ENCODE data around the gene GPRIN2.

GPRIN2 gene

DNA sequence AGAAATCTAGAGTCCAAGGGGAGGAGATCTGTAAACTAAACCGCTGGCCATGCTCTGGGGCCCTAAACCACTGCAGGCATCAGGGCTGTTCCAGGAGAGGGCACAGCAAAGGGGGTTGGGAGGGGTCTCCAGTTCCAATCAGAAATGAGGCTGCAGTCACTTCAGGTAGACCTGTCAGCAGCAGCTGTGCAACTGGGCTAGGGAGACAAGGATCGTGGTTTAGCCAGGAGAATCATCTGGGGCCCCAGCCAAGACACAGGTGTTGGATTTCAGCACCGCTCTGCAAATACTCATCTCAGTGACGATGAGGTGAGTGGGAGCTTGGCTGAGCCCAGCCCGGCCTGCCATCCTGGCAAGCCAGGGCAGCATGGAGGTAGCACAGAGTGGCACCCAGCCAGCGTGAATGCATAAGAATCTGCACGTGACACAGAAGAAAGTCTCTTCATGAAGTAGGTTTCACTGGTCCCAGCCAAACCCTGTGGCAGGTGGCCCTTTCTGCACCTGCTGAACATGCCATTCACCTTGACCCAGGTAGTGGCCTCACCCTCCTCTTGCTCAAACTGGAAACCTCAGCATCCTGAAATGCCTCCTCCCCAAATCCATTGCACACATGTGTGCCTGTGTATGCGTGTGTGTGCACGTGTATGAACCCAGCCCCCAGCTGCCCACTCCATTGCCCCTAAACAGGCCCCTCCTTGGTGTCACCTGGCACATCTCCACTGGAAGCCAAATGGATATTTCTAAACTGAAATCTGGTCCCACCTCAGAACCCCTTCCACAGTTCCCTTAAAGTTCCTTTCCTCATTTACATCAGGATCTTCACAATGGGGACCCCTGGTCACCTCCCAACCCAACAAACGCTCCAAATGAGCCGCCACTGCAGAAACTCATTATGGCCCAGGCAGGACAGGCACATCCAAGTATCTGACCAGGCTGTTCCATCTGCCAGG is 9.6 kb downstream of the GPRIN2 start:
- 0 out of 2 replicates have a peak, but pooled peaks cover 3% of the 10 kb centered on the region for H3K27me3 ChIP-seq (ENCODE audit: control insufficient read depth, insufficient read depth, low read length)
- H3K36me3 ChIP-seq (ENCODE audit: control insufficient read depth, insufficient read depth, low read length): peaks cover 20% of the 10 kb centered on the region
- no peak overlapping the region for H3K27ac ChIP-seq (ENCODE audit: low read depth, low read length)
- no peaks in the 10 kb centered on the region for H3K9me3 ChIP-seq (ENCODE audit: control insufficient read depth, insufficient read depth, low read depth, low read length)
- H3K9ac ChIP-seq (ENCODE audit: low read length): no peak overlapping the region
- no peak overlapping the region for H3K4me3 ChIP-seq (ENCODE audit: low read depth, low read length)
- peaks cover 21% of the 10 kb centered on the region for H3K4me1 ChIP-seq (ENCODE audit: control insufficient read depth, insufficient read depth, low read length)

DNA sequence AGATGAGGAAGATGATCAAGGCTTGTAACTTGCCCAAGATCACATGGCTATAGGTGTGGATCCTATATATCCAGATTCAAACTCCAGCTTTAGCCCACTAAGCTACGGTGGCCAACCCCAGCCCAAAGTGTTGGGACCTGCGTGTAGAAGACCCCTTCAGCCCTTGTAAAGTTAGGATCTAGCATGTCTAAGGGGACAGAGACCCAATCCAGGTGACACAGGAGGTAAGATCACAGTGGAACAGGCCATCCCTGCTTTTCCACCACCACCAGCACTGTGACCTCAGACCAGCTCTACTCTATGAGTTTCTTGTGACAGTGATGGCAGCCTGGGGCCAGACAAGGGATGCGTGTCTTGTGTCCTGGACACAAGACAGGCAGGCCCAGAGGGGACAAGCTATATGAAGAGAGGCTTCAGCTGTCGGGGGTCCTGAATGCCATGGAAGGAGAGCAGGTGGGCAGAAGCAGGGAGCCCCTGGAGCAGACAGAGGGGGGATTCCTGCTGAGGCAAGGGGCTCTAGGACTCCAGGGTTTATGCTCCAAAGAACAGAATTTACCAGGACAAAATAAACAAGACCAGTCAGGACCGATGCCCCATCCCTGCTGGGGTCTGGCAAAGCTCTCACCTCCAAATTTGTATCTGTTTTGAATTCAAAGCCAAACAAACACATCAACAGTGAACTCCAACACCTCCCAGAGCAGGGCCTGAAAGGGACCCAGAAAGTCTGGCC is 10.4 kb downstream of the GPRIN2 start:
- H3K36me3 ChIP-seq (ENCODE audit: control insufficient read depth, insufficient read depth, low read length): peaks cover 14% of the 10 kb centered on the region
- H3K4me1 ChIP-seq (ENCODE audit: control insufficient read depth, insufficient read depth, low read length): peaks cover 23% of the 10 kb centered on the region
- H3K9me3 ChIP-seq (ENCODE audit: control insufficient read depth, insufficient read depth, low read depth, low read length): no peaks in the 10 kb centered on the region
- no peak overlapping the region for H3K4me3 ChIP-seq (ENCODE audit: low read depth, low read length)
- H3K27me3 ChIP-seq (ENCODE audit: control insufficient read depth, insufficient read depth, low read length): 0 out of 2 replicates have a peak, but pooled peaks cover 3% of the 10 kb centered on the region
- H3K27ac ChIP-seq (ENCODE audit: low read depth, low read length): no peak overlapping the region
- no peak overlapping the region for H3K9ac ChIP-seq (ENCODE audit: low read length)

DNA sequence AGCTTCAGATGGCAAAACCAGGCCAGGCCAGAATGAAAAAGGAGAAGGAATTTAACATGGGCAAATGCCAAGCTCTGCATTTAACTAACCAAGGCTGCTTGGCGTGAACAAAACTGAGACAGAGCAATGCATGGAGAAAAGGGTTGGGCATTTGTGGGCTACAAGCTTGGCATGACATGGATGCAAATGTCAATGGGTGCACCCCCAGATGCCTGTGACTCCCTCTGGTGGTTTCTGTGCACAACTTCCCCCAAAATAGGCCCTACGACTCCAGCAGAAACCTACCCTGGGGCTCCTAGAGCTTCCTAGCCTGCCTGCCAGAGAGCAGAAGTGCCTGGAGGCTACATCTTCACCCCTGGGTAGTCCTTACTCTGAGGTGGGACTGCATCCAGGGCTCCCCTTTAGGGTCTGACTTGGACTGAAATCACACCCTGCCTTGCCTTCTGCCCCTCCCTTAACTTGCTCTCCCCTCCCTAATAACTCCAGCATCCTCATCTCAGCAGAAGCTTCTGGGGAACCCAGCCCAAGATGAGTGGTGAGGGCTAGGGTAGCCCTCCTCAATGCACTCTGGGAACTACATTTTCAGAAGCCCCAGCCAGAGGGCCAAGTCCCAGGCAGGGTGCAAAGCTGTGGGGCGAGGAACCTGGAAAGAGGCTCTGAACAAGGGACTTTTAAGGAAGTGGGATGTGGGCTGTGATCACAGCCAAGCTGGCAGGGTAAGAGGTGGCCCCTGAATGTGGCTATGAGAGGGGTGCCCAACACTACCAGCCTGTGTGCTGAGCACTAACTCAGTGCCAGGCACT is 11.3 kb downstream of the GPRIN2 start:
- peaks cover 27% of the 10 kb centered on the region for H3K4me1 ChIP-seq (ENCODE audit: control insufficient read depth, insufficient read depth, low read length)
- no peak overlapping the region for H3K27ac ChIP-seq (ENCODE audit: low read depth, low read length)
- no peak overlapping the region for H3K4me3 ChIP-seq (ENCODE audit: low read depth, low read length)
- no peaks in the 10 kb centered on the region for H3K9me3 ChIP-seq (ENCODE audit: control insufficient read depth, insufficient read depth, low read depth, low read length)
- H3K36me3 ChIP-seq (ENCODE audit: control insufficient read depth, insufficient read depth, low read length): peaks cover 8% of the 10 kb centered on the region
- H3K27me3 ChIP-seq (ENCODE audit: control insufficient read depth, insufficient read depth, low read length): peaks cover 11% of the 10 kb centered on the region
- no peak overlapping the region for H3K9ac ChIP-seq (ENCODE audit: low read length)

DNA sequence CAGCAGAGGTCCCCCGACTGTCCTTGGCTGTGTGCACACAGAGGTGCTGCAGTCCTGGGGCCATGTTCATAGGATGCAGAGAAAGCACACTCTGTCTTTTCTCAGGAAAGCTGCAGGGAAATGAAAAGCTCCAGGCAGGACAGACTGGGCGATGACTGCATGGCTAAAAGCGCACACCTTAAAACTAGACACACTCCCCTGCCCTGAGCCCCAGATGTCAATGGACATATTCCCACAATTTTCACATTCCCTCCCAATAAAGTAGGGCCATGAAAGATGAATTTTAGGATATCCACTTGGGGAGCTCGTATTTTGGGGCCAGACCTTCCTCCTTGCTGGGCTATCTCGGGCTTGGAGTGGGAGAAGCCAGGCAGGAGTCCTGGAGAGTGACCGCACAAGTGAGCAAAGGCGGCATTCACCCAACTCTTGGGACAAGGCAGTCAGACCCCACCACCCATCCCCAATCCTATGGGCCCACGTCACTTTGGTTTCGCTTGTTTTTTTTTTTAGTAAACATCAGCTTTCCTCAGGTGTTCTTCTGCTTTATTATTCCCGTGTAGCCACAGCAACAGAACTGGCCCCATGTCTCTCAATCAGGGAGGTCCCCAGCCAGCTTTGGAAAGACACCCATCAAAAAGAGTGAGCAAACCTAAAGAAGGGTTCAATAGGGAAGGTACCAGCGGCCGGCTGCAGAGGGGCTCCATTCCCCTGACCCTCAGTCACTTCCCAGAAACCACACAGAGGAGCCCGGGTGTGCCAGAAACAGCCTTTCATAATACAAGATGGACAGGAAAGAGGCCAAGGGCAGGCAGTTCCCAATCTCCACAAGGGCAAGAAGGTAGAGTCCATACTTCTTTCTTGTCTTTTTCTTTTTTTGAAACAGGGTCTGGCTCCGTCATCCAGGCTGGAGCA is 12.7 kb downstream of the GPRIN2 start:
- no peak overlapping the region for H3K9ac ChIP-seq (ENCODE audit: low read length)
- peaks cover 13% of the 10 kb centered on the region for H3K27me3 ChIP-seq (ENCODE audit: control insufficient read depth, insufficient read depth, low read length)
- no peak overlapping the region for H3K27ac ChIP-seq (ENCODE audit: low read depth, low read length)
- H3K4me3 ChIP-seq (ENCODE audit: low read depth, low read length): no peak overlapping the region
- no peaks in the 10 kb centered on the region for H3K36me3 ChIP-seq (ENCODE audit: control insufficient read depth, insufficient read depth, low read length)
- peaks cover 27% of the 10 kb centered on the region for H3K4me1 ChIP-seq (ENCODE audit: control insufficient read depth, insufficient read depth, low read length)
- no peaks in the 10 kb centered on the region for H3K9me3 ChIP-seq (ENCODE audit: control insufficient read depth, insufficient read depth, low read depth, low read length)

DNA sequence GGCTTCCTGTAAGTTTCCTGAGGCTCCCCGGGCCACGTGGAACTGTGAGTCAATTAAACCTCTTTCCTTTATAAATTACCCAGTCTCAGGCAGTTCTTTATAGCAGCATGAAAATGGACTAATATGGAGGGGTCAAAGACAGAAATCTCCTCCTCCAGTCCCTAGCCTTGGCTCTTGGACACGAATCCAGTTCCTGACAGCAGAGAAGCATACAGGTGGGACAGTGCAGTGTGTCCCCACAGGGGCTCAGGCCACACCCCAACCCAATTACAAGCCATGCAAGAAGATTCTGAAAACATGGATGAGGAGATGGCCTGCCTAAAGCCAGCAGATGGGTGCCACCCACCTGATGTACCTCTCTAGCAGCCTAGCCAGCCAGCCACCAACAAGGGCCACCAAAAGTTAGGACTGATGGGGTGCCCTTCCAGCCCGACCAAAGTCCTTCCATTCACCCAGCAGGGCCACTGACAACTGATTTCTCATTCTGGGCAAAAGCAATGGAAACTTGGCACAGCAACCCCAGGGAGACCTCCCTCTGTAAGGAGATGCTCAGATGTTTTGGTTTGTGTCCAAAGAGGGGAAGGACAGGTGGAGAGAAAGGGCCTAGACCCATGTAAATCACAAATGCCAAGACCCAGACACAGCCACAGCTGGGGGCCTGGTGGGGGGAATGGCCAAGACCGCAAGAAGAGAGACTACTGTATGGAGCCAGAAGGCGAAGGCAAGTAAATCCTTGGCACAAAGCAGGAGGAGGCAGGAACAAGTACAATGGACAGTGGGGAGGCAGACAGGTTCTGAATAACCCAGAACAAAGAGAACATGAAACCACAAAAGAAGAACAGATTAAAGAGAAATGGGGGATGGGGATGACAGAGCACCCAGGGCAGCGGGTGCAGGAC is 13.6 kb downstream of the GPRIN2 start:
- Histone ChIP-seq H3K36me3 (ENCODE audit: control insufficient read depth, insufficient read depth, low read length) (no peaks in the 10 kb centered on the region), H3K27ac (ENCODE audit: low read depth, low read length) (no peak overlapping the region), H3K9me3 (ENCODE audit: control insufficient read depth, insufficient read depth, low read depth, low read length) (no peaks in the 10 kb centered on the region), H3K4me3 (ENCODE audit: low read depth, low read length) (no peak overlapping the region), H3K9ac (ENCODE audit: low read length) (no peak overlapping the region), H3K27me3 (ENCODE audit: control insufficient read depth, insufficient read depth, low read length) (peaks cover 13% of the 10 kb centered on the region), H3K4me1 (ENCODE audit: control insufficient read depth, insufficient read depth, low read length) (peaks cover 21% of the 10 kb centered on the region)

DNA sequence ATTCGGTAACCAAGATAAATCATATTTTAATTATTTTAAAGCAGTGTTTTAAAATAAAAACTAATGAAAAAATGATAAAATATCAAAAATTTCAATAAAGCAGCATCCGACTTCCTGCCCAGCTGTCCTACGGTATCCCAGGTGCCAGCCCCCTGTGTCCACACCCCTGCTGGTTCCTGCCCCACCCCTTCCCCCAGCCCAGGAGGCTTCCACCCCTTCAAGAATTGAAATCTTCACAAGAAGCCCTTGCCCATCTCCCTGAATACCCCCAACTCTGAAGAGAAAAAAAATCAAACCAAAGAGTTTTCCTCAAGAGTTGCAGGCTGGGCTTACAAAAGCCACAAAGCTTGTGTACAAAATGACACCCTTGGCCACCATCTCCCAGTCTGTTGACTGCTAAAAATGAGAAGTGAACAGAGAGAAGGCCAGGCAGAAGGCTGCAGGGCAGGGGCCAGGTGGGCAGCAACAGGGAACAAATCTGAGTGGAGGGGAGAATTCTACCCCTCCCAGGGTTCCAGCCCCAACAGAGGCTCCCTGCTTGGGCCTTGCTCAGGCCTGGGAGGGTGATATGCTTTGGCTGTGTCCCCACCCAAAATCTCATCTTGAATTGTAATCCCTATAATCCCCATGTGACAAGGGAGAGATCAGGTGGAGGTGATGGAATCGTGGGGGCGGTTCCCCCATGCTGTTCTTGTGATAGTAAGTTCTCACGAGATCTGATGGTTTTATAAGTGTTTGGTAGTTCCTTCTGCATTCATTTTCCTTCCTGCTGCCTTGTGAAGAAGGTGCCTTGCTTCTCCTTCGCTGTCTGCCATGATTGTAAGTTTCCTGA is 14.5 kb downstream of the GPRIN2 start:
- H3K27ac ChIP-seq (ENCODE audit: low read depth, low read length): no peak overlapping the region
- no peak overlapping the region for H3K9ac ChIP-seq (ENCODE audit: low read length)
- no peaks in the 10 kb centered on the region for H3K9me3 ChIP-seq (ENCODE audit: control insufficient read depth, insufficient read depth, low read depth, low read length)
- H3K27me3 ChIP-seq (ENCODE audit: control insufficient read depth, insufficient read depth, low read length): peaks cover 13% of the 10 kb centered on the region
- no peaks in the 10 kb centered on the region for H3K36me3 ChIP-seq (ENCODE audit: control insufficient read depth, insufficient read depth, low read length)
- H3K4me3 ChIP-seq (ENCODE audit: low read depth, low read length): peak overlapping the region; percentile 68
- peaks cover 22% of the 10 kb centered on the region for H3K4me1 ChIP-seq (ENCODE audit: control insufficient read depth, insufficient read depth, low read length)

DNA sequence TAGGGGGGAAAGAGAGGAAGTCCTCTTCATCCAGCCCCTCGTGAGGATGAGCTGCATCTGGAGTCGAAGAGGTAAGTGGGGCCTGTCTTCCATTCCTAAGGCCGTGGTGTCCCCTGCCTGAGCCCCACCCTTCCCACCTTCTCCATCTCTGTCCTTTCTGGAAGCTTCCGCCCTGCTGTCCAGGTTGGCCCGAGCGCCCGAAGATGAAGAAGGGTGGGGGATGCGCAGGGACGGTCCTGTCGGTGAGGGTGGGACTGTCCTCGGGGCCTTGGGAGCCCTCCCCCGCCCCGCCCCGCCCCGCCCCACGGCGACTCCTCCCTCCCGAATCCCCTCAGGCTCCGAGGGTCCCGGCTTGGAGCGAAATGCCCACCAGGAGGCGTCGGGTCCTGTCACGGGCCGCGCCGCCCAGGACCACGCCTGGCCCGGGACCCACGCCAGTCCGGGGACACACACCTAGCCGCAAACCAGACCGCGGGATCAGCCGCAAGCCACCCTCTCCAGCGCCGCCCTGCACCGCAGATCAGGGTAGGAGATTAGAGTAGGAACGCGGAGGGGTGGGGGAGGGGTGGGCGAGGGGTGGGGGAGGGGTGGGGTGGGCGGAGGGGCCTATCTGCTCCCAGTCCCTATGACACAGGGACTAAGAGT is 15.3 kb downstream of the GPRIN2 start:
- H3K36me3 ChIP-seq (ENCODE audit: control insufficient read depth, insufficient read depth, low read length): no peaks in the 10 kb centered on the region
- H3K4me1 ChIP-seq (ENCODE audit: control insufficient read depth, insufficient read depth, low read length): peaks cover 24% of the 10 kb centered on the region
- no peak overlapping the region for H3K27ac ChIP-seq (ENCODE audit: low read depth, low read length)
- H3K9me3 ChIP-seq (ENCODE audit: control insufficient read depth, insufficient read depth, low read depth, low read length): no peaks in the 10 kb centered on the region
- peak overlapping the region; percentile 44 for H3K9ac ChIP-seq (ENCODE audit: low read length)
- peaks cover 13% of the 10 kb centered on the region for H3K27me3 ChIP-seq (ENCODE audit: control insufficient read depth, insufficient read depth, low read length)
- peak overlapping the region; percentile 68 for H3K4me3 ChIP-seq (ENCODE audit: low read depth, low read length)

DNA sequence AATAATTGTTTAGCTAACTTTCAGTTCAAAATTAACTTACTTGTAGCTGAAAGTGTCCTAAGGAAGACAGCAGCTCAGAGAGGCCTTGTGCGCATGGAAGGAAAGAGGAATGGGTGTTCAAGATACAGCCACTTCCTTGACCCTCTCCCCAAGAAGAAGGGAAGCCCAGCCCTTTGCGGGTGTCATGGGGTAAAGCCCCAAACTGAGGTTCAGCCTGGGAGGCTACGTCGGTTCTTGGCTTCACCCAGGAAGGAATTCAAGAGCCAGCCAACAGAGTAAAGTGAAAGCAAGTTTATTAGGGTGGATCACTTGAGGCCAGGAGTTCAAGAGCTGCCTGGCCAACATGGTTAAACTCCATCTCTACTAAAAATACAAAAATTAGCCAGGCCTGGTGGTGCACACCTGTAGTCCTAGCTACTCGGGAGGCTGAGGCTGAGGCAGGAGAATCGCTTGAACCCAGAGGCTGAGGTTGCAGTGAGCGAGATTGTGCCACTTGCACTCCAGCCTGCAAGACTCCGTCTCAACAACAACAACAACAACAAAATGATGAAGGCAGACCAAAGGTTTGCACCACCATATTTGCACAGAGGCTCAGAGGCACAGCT is 15.9 kb downstream of the GPRIN2 start:
- Histone ChIP-seq H3K4me3 (ENCODE audit: low read depth, low read length) (peak overlapping the region; percentile 68), H3K27me3 (ENCODE audit: control insufficient read depth, insufficient read depth, low read length) (peaks cover 13% of the 10 kb centered on the region), H3K27ac (ENCODE audit: low read depth, low read length) (no peak overlapping the region), H3K36me3 (ENCODE audit: control insufficient read depth, insufficient read depth, low read length) (no peaks in the 10 kb centered on the region), H3K9me3 (ENCODE audit: control insufficient read depth, insufficient read depth, low read depth, low read length) (no peaks in the 10 kb centered on the region), H3K4me1 (ENCODE audit: control insufficient read depth, insufficient read depth, low read length) (peaks cover 24% of the 10 kb centered on the region), H3K9ac (ENCODE audit: low read length) (no peak overlapping the region)

All from HUES6 (cell line).